GM18907 (cell line): ENCODE measurements around the gene YIPF7.

Experiments
- ATAC-seq: cut with Tn5 transposase; IDR thresholded peaks from one replicate; pipeline ENCODE4 v1.9.1; 2021; ENCODE audit warnings: mild to moderate bottlenecking, moderate library complexity; ENCODE audit not compliant: unreplicated experiment

The YIPF7 gene

GRCh38 chr4:44629280-44629866 is 22.1 kb downstream of the YIPF7 start:
- peak; percentile 99 for ATAC-seq

DNA sequence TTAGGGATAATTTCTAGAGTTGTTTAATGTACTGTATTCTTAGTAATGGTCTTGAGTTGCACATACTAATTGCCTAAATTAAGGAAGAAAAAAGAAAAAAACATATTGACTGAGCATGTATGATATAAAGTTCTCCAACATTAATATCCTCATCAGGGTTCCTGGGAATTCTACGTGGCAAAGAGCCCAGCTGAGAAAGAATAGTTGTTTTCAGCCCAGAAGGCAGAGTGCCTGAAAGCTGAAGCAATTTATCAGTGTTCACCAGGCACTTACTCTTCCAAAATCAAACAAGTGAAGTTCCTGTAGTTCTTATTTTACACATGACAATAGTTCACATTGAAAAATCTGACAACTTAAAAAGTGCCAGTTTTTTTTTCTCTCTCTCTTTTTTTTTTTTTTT is 27.7 kb downstream of the YIPF7 start:
- no peak for ATAC-seq

GRCh38 chr4:44616621-44617020 is 34.8 kb downstream of the YIPF7 start:
- no peak for ATAC-seq

- ATAC-seq: peak; percentile 45
These were observed 68.0 kb downstream of the YIPF7 start for GRCh38 chr4:44583393-44583792.

- ATAC-seq: no peak
These were observed 71.2 kb downstream of the YIPF7 start for GRCh38 chr4:44580231-44580630.

DNA sequence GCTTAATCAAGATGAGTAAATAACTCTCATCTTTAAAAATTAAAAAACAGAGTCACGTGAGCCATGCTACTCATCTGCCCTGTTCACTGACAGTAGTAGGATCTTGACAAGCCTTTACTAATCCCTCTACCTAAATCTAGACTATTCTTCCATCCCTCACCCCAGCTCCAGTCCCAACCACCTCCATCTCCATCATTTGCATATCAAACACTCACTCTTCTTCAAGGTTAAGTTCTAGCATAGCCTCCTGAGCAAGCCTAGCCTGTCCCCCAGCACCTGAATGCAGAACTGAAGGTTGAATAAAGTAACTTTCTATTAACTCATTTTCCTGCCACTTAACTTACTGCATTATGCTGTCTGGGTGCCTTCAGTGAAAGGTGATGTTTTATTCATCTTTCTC is 72.5 kb downstream of the YIPF7 start:
- no peak for ATAC-seq
